ENCODE measurements around the gene PDE4B.

GRCh38 chr1:66337249-66337648 lies 544.6 kb downstream of the PDE4B start:
- TF ChIP-seq, protein P1, sequence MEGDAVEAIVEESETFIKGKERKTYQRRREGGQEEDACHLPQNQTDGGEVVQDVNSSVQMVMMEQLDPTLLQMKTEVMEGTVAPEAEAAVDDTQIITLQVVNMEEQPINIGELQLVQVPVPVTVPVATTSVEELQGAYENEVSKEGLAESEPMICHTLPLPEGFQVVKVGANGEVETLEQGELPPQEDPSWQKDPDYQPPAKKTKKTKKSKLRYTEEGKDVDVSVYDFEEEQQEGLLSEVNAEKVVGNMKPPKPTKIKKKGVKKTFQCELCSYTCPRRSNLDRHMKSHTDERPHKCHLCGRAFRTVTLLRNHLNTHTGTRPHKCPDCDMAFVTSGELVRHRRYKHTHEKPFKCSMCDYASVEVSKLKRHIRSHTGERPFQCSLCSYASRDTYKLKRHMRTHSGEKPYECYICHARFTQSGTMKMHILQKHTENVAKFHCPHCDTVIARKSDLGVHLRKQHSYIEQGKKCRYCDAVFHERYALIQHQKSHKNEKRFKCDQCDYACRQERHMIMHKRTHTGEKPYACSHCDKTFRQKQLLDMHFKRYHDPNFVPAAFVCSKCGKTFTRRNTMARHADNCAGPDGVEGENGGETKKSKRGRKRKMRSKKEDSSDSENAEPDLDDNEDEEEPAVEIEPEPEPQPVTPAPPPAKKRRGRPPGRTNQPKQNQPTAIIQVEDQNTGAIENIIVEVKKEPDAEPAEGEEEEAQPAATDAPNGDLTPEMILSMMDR (IDR thresholded peaks at IDR 0.05), result no peak
- TF ChIP-seq POLR2A (IDR thresholded peaks at IDR 0.05), result no peak

All from body of pancreas (tissue), 4 donors.